RWPE2 (cell line): ENCODE results near the gene GARNL3.

Experiments used
- ATAC-seq: fragments of 200-7000 bp; cut with Tn5 transposase; 3 replicates; pipeline ENCODE4 v1.9.1; 2021; ENCODE audit warnings: low read depth
- DNase-seq: peaks from one replicate; pipeline ENCODE4 v3.0.0-alpha.2; 2020; ENCODE audit warnings: low spot score
- H3K27ac ChIP-seq: fragments of 450-650 bp; 2 replicates; pipeline ENCODE4 v1.5.1; 2017; ENCODE audit warnings: mild to moderate bottlenecking; ENCODE audit not compliant: poor library complexity, severe bottlenecking
- H3K27me3 ChIP-seq: fragments of 250-450 bp; sonication (Bioruptor Pico); 2 replicates; pipeline ENCODE4 v1.5.1; 2021; ENCODE audit warnings: mild to moderate bottlenecking, moderate library complexity; ENCODE audit not compliant: insufficient read depth, poor library complexity, severe bottlenecking
- H3K36me3 ChIP-seq: fragments of 250-450 bp; sonication (Bioruptor Pico); 2 replicates; pipeline ENCODE4 v1.5.1; 2020; ENCODE audit warnings: low read depth, mild to moderate bottlenecking, moderate library complexity
- H3K4me1 ChIP-seq: fragments of 250-450 bp; sonication (Bioruptor Pico); 2 replicates; pipeline ENCODE4 v1.5.1; 2021; ENCODE audit warnings: mild to moderate bottlenecking, moderate library complexity; ENCODE audit not compliant: insufficient read depth, poor library complexity, severe bottlenecking
- H3K4me3 ChIP-seq: fragments of 250-450 bp; sonication (Bioruptor Pico); 2 replicates; pipeline ENCODE4 v1.5.1; 2021; ENCODE audit warnings: mild to moderate bottlenecking, moderate library complexity; ENCODE audit not compliant: severe bottlenecking
- H3K9me3 ChIP-seq: fragments of 250-450 bp; sonication (Bioruptor Pico); 2 replicates; pipeline ENCODE4 v1.5.1; 2021; ENCODE audit warnings: mild to moderate bottlenecking, moderate library complexity; ENCODE audit not compliant: severe bottlenecking
- CTCF ChIP-seq: fragments of 450-650 bp; IDR thresholded peaks from one replicate; pipeline ENCODE4 v1.5.1; 2017; ENCODE audit warnings: mild to moderate bottlenecking, moderate library complexity; ENCODE audit not compliant: poor library complexity, severe bottlenecking

Gene GARNL3, protein sequence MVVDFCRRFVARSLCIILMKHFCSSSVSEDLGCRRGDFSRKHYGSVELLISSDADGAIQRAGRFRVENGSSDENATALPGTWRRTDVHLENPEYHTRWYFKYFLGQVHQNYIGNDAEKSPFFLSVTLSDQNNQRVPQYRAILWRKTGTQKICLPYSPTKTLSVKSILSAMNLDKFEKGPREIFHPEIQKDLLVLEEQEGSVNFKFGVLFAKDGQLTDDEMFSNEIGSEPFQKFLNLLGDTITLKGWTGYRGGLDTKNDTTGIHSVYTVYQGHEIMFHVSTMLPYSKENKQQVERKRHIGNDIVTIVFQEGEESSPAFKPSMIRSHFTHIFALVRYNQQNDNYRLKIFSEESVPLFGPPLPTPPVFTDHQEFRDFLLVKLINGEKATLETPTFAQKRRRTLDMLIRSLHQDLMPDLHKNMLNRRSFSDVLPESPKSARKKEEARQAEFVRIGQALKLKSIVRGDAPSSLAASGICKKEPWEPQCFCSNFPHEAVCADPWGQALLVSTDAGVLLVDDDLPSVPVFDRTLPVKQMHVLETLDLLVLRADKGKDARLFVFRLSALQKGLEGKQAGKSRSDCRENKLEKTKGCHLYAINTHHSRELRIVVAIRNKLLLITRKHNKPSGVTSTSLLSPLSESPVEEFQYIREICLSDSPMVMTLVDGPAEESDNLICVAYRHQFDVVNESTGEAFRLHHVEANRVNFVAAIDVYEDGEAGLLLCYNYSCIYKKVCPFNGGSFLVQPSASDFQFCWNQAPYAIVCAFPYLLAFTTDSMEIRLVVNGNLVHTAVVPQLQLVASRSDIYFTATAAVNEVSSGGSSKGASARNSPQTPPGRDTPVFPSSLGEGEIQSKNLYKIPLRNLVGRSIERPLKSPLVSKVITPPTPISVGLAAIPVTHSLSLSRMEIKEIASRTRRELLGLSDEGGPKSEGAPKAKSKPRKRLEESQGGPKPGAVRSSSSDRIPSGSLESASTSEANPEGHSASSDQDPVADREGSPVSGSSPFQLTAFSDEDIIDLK

DNA sequence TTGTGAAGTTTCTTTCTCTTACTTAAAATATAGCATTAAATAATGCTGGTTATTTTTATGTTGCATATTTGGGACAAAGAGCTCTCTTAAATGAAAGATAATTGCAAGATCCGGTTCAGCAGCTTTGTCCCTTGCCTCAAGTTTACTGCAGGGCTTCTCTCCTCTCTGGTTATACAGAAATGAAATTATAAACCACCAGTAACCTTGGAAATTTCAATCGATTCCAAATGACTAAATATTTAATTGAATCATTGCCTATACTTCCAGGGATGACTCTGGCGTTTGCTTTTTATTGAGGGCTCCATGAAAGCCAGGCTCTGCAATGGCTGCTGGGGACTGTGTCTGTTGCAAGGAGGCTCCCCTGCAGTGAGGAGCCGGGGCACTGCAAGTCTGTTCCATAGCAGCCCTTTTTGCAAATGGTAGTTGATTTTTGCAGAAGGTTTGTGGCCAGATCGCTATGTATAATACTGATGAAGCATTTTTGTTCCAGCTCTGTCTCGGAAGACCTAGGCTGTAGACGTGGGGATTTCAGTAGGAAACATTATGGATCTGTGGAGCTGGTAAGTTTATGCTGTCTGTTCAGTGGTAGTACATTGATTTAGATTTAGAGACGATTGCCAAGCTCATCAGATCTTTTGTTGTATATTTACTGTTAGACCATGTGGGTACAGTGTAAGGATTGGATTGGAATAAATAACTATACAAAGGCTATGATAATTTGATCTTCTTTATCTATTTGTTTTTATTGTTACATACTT lies at the start of gene GARNL3:
Gene GARNL3 (plus strand): TSS at position 313 of the 758 bp plus-strand sequence. CDS start 104 bp downstream, at position 417.
- Histone ChIP-seq H3K27ac (no peak within 1 kb of the TSS), H3K4me3 (no peak within 1 kb of the TSS)
- no peak for DNase-seq

DNA sequence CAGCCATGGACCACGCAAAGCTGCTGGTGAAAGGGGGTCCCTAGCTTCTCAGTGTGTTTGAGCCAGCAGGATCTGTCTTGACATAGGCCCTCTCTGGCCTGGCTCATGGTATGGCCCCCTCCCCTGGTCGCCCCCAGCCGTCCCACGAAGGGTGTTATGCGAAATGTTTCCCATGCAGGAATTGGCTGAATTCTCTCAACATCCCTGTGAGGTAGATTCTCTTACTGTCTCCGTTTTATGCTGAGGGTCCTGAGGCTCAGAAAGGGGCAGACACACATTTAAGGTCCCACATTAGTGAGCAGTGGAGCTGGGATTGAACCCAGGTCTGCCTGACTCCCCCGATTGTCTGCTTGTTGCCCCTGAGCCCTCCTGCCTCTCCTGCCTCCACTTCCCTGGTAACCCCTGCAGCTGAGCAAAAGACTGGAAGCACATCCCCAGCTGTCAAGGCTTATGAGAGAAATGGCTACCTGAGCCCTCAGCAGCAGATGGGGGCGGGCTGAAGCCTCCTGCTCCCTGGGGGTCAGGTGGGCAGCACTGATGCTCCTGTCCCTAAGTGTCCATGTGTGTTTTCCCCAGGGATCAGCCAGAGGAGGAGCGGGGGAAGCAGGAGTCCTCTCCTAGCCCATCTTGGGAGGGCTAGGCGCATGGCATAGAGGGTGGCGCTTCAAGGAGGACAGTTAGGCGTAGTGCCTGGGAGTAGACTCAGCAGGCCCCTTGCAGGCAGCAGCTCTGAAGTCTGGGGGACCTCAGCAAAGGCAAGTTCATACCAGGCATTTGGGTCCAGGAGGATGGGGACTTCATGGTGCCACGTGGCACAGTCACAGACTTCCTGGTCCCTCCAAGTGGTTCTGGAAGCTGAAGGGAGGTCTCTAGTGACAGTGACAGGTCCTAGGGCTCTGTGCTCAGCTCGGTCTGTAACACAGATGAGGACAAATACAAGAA lies 49.0 kb upstream of the GARNL3 start:
- no peak for ATAC-seq
- Histone ChIP-seq H3K27me3 (no peaks in the 10 kb centered on the region), H3K4me1 (no peaks in the 10 kb centered on the region), H3K27ac (no peak overlapping the region), H3K4me3 (no peak overlapping the region), H3K9me3 (no peaks in the 10 kb centered on the region), H3K36me3 (no peaks in the 10 kb centered on the region)
- TF ChIP-seq CTCF: no peak
- no peak for DNase-seq

More for the DNA sequence above, at the start of gene GARNL3:
- no peaks in the 10 kb centered on the region for H3K9me3 ChIP-seq
- H3K27me3 ChIP-seq: no peaks in the 10 kb centered on the region
- ATAC-seq: no peak
- no peaks in the 10 kb centered on the region for H3K36me3 ChIP-seq
- no peak for TF ChIP-seq CTCF
- H3K4me1 ChIP-seq: no peaks in the 10 kb centered on the region

DNA sequence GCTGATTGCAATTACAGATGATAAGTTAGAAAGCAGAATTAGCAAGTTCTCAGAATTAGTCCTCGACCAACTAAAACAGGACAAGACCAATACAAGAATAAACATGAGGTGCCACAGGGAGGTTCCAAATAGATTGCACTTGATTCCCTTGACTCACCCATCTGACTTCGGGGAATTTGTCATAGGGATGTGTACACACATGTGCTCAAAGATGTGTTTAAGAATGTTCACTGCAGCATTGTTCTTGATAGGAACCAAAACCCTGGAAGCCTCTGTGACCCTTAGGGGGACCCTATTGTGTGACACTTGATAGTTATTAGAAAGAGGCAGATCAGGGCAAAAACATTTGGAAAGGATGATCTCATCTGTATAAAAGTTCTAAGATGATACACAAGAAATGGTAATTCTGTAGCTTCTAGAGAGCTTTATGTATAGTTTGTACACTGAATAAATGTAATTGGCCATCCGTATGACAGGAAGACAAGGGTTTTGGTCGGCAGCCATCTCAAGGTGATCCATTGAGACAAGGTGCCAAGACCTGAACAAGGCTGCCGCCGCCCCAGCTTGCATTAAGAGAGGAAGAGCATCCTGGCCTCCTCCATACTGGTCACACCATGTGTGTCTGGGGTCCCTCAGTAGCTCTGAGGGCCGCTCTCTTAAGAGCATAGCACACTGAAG lies 48.2 kb upstream of the GARNL3 start:
- Histone ChIP-seq H3K9me3 (no peaks in the 10 kb centered on the region), H3K27me3 (no peaks in the 10 kb centered on the region), H3K4me1 (no peaks in the 10 kb centered on the region), H3K36me3 (no peaks in the 10 kb centered on the region), H3K27ac (no peak overlapping the region), H3K4me3 (no peak overlapping the region)
- no peak for DNase-seq
- no peak for ATAC-seq
- TF ChIP-seq CTCF: no peak

DNA sequence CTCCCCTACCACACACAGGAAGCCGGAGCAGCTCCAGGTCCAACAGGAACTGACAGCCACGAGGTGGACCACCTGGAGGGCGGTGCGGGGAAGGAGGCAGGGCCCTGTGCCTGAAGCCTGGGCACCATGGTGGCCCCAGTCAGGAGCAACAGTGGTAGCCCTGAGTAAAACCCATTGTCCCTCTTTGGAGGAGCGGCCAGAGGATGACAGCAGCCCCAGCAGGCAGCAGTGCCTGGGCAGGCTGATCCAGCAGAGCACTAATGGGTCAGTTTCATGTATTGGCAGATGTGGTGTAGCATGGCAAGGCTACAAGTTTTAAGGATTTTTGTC lies 47.7 kb upstream of the GARNL3 start:
- Histone ChIP-seq H3K36me3 (no peaks in the 10 kb centered on the region), H3K27me3 (no peaks in the 10 kb centered on the region), H3K27ac (no peak overlapping the region), H3K4me3 (no peak overlapping the region), H3K9me3 (no peaks in the 10 kb centered on the region), H3K4me1 (no peaks in the 10 kb centered on the region)
- TF ChIP-seq CTCF: no peak
- DNase-seq (no peak), ATAC-seq (no peak)
